GM12892 (cell line): ENCODE data around the gene SH3RF1.

Source experiments
- DNase-seq: peaks from one replicate; pipeline ENCODE4 v3.0.0; 2011; ENCODE audit not compliant: insufficient read length
- FAIRE-seq: peaks from 2 replicates; lab custom pipeline; 2011; peaks lifted over from hg19 to GRCh38; lab: Jason Lieb, UNC
- POLR2A ChIP-seq: IDR thresholded peaks from 2 replicates; pipeline ENCODE4 v1.6.1; 2011; ENCODE audit warnings: low read depth, low read length, control low read depth
- POLR2AphosphoS5 ChIP-seq: IDR thresholded peaks from 2 replicates; pipeline ENCODE4 v1.6.1; 2011; ENCODE audit warnings: low read depth, low read length, control low read depth
- TAF1 ChIP-seq: IDR thresholded peaks from 2 replicates; pipeline ENCODE4 v1.6.1; 2011; ENCODE audit warnings: low read depth, mild to moderate bottlenecking, control low read depth, low read length, borderline replicate concordance

SH3RF1 gene

GRCh38 chr4:169060391-169061091, 210.2 kb downstream of the SH3RF1 start:
- FAIRE-seq (no peak), DNase-seq (no peak)
- TF ChIP-seq TAF1: no peak
- no peak for TF ChIP-seq POLR2A
- no peak for TF ChIP-seq POLR2AphosphoS5

GRCh38 chr4:169059306-169060211, 211.2 kb downstream of the SH3RF1 start:
- DNase-seq (no peak), FAIRE-seq (no peak)
- TF ChIP-seq POLR2A: no peak
- no peak for TF ChIP-seq POLR2AphosphoS5
- TF ChIP-seq TAF1: no peak

- no peak for TF ChIP-seq TAF1
- no peak for TF ChIP-seq POLR2AphosphoS5
- TF ChIP-seq POLR2A: no peak
- FAIRE-seq (no peak), DNase-seq (no peak)
Measured at GRCh38 chr4:169058312-169058711, 212.4 kb downstream of the SH3RF1 start.

- no peak for DNase-seq
- no peak for TF ChIP-seq POLR2A
- TF ChIP-seq POLR2AphosphoS5: no peak
- TF ChIP-seq TAF1: no peak
- FAIRE-seq: peak; percentile 27
Measured at GRCh38 chr4:169054879-169055278, 215.9 kb downstream of the SH3RF1 start.

- DNase-seq (no peak), FAIRE-seq (no peak)
- no peak for TF ChIP-seq POLR2A
- TF ChIP-seq POLR2AphosphoS5: no peak
- TF ChIP-seq TAF1: no peak
Measured at GRCh38 chr4:169052594-169052945, 218.2 kb downstream of the SH3RF1 start.

GRCh38 chr4:169051761-169052593, 218.8 kb downstream of the SH3RF1 start:
- DNase-seq: no peak
- TF ChIP-seq POLR2A (no peak), POLR2AphosphoS5 (no peak), TAF1 (no peak)
- FAIRE-seq: no peak

- FAIRE-seq (no peak), DNase-seq (no peak)
- TF ChIP-seq TAF1 (no peak), POLR2A (no peak), POLR2AphosphoS5 (no peak)
Measured at GRCh38 chr4:169050881-169051760, 219.6 kb downstream of the SH3RF1 start.

GRCh38 chr4:169050284-169050683, 220.5 kb downstream of the SH3RF1 start:
- TF ChIP-seq POLR2A (no peak), TAF1 (no peak), POLR2AphosphoS5 (no peak)
- DNase-seq (no peak), FAIRE-seq (no peak)

GRCh38 chr4:169048868-169049414, 221.8 kb downstream of the SH3RF1 start:
- no peak for TF ChIP-seq TAF1
- DNase-seq: no peak
- no peak for FAIRE-seq

- TF ChIP-seq POLR2A (no peak), POLR2AphosphoS5 (no peak), TAF1 (no peak)
- DNase-seq (no peak), FAIRE-seq (no peak)
Measured at GRCh38 chr4:169047956-169048355, 222.8 kb downstream of the SH3RF1 start.
